Effector memory CD8-positive, alpha-beta T cell (primary cell): ENCODE data around the gene NEU2.
"Not testable (repeated sequence)": the region's sequence is repeated elsewhere in the genome, so short reads cannot be mapped to it uniquely, and the experiment has no call there.

Experiments
- ATAC-seq: fragments of 150-1000 bp; cut with Tn5 transposase; replicated peaks from 2 replicates; pipeline ENCODE4 v1.10.0; 2021; ENCODE audit warnings: mild to moderate bottlenecking, moderate library complexity
- DNase-seq, 3 experiments: peaks; one replicate each; pipeline ENCODE4 v3.0.0; 2021
- H3K27ac Mint-ChIP-seq, 2 donors: one replicate each; pipeline ENCODE4 v1.8.0; 2022; ENCODE audit warnings: mild to moderate bottlenecking in 2 of 2, mixed read lengths in 2 of 2, moderate library complexity in 2 of 2
- H3K27me3 Mint-ChIP-seq, 2 donors: one replicate each; pipeline ENCODE4 v1.8.0; 2022; ENCODE audit warnings: mixed read lengths in 2 of 2
- H3K36me3 Mint-ChIP-seq: one replicate; pipeline ENCODE4 v1.8.0; 2022; ENCODE audit warnings: mild to moderate bottlenecking, moderate library complexity, mixed read lengths; ENCODE audit not compliant: insufficient read depth
- H3K4me1 Mint-ChIP-seq, 2 donors: one replicate each; pipeline ENCODE4 v1.8.0; 2022; ENCODE audit warnings: low read depth in 2 of 2, mixed read lengths in 2 of 2
- H3K4me3 Mint-ChIP-seq, 2 donors: one replicate each; pipeline ENCODE4 v1.8.0; 2022; ENCODE audit warnings: mild to moderate bottlenecking in 2 of 2, mixed read lengths in 2 of 2, moderate library complexity in 2 of 2
- H3K9me3 Mint-ChIP-seq, 2 donors: one replicate each; pipeline ENCODE4 v1.8.0; 2022; ENCODE audit warnings: mixed read lengths in 2 of 2

Gene NEU2

DNA sequence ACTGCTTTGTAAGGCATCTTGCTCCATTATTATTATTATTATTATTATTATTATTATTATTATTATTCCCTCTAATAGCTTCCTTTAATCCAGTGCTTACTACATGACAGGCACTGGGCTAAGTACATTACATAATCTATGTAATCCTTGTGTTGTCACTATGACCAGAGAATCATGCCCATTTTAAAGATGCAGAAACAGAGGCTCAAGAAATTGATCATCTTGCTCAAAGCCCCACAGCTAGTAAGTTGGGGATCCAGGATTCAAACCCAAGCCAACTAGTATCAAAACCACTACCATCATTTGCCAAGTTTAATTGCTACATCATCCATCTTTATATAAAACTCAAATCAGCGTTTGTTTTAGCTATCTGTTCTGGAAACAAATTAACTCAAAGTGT lies 18.8 kb upstream of the NEU2 start:
- DNase-seq (no peak), ATAC-seq (no peak)
- Mint-ChIP-seq H3K4me1 (peaks cover 0 to 4% of the 10 kb centered on the region in 2 donors), H3K36me3 (no peaks in the 10 kb centered on the region), H3K9me3 (peaks cover 0 to 2% of the 10 kb centered on the region in 2 donors), H3K27ac (no peak overlapping the region), H3K4me3 (no peak overlapping the region), H3K27me3 (peaks cover 0 to 18% of the 10 kb centered on the region in 2 donors)

DNA sequence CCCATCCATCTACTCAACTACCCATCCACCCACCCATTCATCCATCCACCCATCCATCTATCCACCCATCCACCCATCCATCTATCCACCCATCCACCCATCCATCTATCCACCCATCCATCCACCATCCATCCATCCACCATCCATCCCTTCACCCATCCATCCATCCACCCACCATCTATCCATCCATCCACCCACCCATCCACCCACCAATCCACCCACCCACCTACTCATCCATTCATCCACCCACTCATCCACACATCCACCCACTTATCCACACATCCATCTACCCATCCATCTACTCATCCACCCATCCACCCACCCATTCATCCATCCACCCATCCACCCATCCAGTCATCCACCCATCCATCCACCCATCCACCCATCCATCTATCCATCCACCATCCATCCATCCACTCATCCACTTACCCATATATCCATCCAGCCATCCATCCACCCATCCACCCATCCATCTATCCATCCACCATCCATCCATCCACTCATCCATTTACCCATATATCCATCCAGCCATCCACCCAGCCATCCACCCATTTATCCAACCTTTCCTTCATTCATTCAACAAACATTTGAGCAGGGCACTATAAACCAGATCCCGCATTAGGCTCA lies 17.3 kb upstream of the NEU2 start:
- H3K27ac Mint-ChIP-seq = no peak overlapping the region

DNA sequence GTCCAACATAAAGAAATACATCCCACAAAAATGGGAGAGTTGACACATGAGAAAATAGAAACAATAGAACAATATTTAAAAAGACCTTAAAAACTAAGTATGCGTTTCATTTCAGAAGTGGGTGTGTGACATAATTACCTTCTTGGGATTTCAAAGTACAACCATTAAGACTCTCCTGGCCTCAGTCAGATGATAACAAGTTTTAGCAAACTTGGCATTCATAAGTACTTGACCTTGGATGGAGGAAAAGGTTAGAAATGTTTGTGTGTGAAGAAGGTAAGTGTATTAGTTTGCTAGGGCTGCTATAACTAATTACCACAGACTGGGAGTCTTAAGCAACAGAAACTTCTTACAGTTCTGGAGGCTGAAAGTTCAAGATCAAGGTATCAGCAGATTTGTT lies 14.5 kb upstream of the NEU2 start:
- Mint-ChIP-seq H3K9me3 (peaks cover 0 to 2% of the 10 kb centered on the region in 2 donors), H3K4me1 (no peaks in the 10 kb centered on the region), H3K27me3 (no peaks in the 10 kb centered on the region)

More for the DNA sequence above, 17.3 kb upstream of the NEU2 start:
- DNase-seq = no peak
- H3K4me3 Mint-ChIP-seq = no peak overlapping the region
- no peaks in the 10 kb centered on the region for H3K36me3 Mint-ChIP-seq
- no peak for ATAC-seq
- H3K4me1 Mint-ChIP-seq = peaks cover 0 to 3% of the 10 kb centered on the region in 2 donors
- H3K9me3 Mint-ChIP-seq = peaks cover 0 to 2% of the 10 kb centered on the region in 2 donors
- peaks cover 0 to 14% of the 10 kb centered on the region in 2 donors for H3K27me3 Mint-ChIP-seq

DNA sequence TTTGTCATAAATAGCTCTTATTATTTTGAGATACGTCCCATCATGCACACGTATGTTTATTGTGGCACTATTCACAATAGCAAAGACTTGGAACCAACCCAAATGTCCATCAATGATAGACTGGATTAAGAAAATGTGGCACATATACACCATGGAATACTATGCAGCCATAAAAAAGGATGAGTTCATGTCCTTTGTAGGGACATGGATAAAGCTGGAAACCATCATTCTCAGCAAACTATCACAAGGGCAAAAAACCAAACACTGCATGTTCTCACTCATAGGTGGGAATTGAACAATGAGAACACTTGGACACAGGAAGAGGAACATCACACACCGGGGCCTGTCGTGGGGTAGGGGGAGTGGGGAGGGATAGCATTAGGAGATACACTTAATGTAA lies 12.9 kb upstream of the NEU2 start:
- H3K4me1 Mint-ChIP-seq, DNase-seq, H3K4me3 Mint-ChIP-seq, H3K27me3 Mint-ChIP-seq, H3K27ac Mint-ChIP-seq, H3K36me3 Mint-ChIP-seq, ATAC-seq, H3K9me3 Mint-ChIP-seq: not testable (repeated sequence)

More for the DNA sequence above, 14.5 kb upstream of the NEU2 start:
- no peak overlapping the region for H3K27ac Mint-ChIP-seq
- ATAC-seq (no peak), DNase-seq (no peak)
- no peak overlapping the region for H3K4me3 Mint-ChIP-seq
- H3K36me3 Mint-ChIP-seq = no peaks in the 10 kb centered on the region

DNA sequence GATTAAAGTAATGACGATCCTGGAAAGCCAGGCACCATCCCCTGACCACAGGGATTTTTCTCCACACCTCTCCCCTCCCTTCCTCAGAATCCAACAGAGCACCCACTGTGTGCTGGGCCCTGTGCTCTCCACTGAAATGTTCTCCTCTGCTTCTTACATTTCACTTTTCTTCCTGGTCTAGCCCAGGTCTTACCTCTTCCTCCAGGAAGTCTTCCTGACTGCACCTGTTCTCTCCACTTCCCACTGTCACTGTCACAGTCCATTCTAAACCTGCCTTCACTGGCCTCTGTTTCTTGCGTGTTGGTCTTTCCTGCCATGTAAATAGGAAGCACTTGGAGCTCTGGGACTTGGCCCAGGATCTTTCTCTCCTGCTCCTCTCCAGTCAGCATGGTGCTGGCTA lies 12.0 kb upstream of the NEU2 start:
- H3K4me3 Mint-ChIP-seq = no peak overlapping the region
- no peak overlapping the region for H3K27ac Mint-ChIP-seq
- ATAC-seq = no peak
- H3K9me3 Mint-ChIP-seq = no peaks in the 10 kb centered on the region
- H3K36me3 Mint-ChIP-seq = no peaks in the 10 kb centered on the region
- no peaks in the 10 kb centered on the region for H3K27me3 Mint-ChIP-seq
- no peak for DNase-seq
- H3K4me1 Mint-ChIP-seq = no peaks in the 10 kb centered on the region

DNA sequence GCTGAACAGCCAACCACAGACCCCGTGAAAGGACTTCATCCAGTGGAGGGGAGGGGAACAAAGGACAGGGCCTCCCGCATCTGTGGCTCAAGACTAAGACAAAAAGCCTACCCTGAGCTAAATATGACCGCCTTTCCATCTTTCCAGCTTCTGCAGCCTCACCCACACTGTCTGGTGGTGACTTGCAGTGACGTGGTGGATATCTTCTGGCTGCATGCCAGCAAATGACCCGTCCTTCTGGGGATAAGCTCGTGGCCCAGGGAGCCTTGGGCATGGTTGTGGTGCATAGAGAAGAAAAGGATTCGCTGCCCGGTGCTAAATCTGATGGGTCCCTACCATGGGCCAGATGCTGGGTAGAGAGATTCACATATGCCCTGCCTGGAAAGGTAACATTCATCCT lies 10.7 kb upstream of the NEU2 start:
- ATAC-seq (no peak), DNase-seq (no peak)
- no peaks in the 10 kb centered on the region for H3K27me3 Mint-ChIP-seq
- no peak overlapping the region for H3K4me3 Mint-ChIP-seq
- no peaks in the 10 kb centered on the region for H3K4me1 Mint-ChIP-seq
- H3K9me3 Mint-ChIP-seq = no peaks in the 10 kb centered on the region
- no peaks in the 10 kb centered on the region for H3K36me3 Mint-ChIP-seq
- no peak overlapping the region for H3K27ac Mint-ChIP-seq

DNA sequence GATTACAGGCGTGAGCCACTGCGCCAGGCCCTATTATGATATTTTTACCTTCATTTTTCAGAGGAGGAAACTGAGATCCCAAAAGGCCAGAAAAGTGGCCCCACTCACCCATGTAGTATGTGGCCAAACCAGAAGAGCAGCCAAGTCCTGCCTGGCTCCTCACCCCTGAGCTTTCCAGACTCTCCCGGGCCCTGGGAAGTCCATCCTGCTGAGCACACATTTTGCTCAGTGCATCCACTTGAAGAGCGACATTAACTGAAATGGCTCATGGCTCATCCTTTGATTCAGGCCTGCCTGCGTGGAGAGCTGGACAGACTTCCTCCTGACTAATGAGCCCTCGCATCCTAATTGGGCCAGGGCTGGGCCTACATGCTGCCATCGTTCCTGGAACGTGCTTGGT lies 9.9 kb upstream of the NEU2 start:
- no peaks in the 10 kb centered on the region for H3K36me3 Mint-ChIP-seq
- H3K27ac Mint-ChIP-seq = no peak overlapping the region
- H3K4me3 Mint-ChIP-seq = no peak overlapping the region
- no peaks in the 10 kb centered on the region for H3K4me1 Mint-ChIP-seq
- no peaks in the 10 kb centered on the region for H3K27me3 Mint-ChIP-seq
- no peak for DNase-seq
- no peak for ATAC-seq
- no peaks in the 10 kb centered on the region for H3K9me3 Mint-ChIP-seq

DNA sequence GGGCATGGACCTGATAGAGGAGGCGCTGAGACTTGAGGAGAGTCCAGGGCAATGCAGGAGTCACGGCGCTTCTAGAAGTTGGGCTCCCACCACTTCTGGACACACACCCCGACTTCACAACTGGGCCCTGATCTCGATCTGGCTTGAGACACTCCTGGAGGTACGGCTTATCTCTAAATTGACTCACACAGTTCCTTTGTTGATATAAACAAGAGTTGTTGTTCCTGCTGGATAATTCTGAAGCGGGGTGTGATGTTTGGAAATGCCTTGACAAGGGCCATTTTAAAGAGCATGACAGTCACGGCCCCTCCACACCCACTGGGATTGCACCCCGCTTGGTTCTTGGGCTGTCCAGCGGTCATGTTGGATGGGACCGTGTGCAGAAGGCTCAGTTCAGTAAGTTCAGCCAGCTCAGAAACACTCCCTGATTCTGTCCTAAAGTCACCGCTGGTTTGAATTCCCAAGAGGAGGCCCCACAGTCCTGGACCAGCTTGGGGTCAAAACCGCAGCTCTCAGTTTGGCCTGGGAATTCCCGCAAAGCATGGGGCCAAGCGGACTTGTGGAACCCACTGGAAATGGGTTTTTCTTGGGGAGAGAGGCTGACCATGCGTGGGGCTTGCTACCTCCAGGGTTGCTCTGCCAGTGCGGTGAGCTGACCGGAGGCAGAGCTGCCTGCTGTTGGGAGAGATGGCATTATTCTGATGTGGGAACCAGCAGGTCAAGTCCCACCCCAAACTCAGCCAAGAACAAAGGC lies 9.3 kb upstream of the NEU2 start:
- no peak for ATAC-seq
- Mint-ChIP-seq H3K36me3 (no peaks in the 10 kb centered on the region), H3K4me3 (no peak overlapping the region), H3K27me3 (no peaks in the 10 kb centered on the region), H3K4me1 (no peaks in the 10 kb centered on the region), H3K9me3 (no peaks in the 10 kb centered on the region), H3K27ac (no peak overlapping the region)
- DNase-seq = no peak

DNA sequence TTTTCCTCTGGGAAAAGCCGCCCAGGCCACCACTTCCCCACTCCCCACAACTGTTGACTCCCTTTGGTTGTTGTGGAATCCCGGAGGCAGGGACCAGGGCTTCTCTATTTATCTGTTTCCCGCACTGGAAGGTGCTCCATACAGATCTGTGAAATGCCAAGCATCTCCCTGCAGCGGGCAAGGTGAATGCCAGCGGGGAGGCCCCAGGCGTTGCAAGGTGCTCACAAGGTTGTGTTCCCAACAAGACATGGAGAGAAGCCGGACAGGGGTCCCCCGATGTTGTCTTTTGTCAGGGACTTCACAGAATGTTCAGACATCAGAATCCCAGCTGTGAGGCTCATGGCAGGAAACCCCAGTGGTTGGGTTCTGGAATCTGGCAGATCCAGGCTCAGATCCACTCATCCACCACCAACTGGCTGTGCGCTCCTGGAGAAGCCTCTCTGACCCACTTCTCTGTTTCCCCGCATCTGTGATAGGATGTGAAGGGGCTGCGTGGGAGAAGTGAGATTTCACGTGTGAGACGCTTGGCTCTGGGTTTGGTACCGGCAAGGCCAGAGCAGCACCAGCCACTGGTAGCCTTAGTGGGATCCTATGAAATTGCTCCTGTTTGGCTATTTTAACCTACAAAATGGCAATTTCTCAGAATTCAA lies 8.6 kb upstream of the NEU2 start:
- H3K9me3 Mint-ChIP-seq = no peaks in the 10 kb centered on the region
- no peaks in the 10 kb centered on the region for H3K27me3 Mint-ChIP-seq
- H3K4me3 Mint-ChIP-seq = no peak overlapping the region
- no peak overlapping the region for H3K27ac Mint-ChIP-seq
- no peaks in the 10 kb centered on the region for H3K4me1 Mint-ChIP-seq
- ATAC-seq (no peak), DNase-seq (no peak)
- H3K36me3 Mint-ChIP-seq = no peaks in the 10 kb centered on the region

DNA sequence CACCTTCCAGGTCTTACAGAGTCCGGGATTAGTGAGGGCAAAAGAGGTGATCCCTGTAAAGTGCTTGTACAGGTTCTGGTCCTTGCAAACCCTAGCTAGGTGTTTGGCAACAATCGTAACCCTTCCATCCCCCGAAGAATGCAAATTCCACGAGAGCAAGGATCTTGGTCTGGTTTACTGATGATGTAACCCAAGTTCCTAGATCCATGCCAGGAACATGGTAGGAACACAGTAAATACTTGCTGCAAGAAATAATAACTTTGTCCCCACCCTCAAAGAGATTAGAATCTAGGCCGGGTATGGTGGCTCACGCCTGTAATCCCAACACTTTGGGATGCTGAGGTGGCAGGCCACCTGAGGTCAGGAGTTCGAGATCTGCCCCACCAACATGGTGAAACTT lies 6.8 kb upstream of the NEU2 start:
- H3K27me3 Mint-ChIP-seq = no peaks in the 10 kb centered on the region
- no peaks in the 10 kb centered on the region for H3K9me3 Mint-ChIP-seq
- ATAC-seq = no peak
- H3K36me3 Mint-ChIP-seq = no peaks in the 10 kb centered on the region
- H3K27ac Mint-ChIP-seq = no peak overlapping the region
- no peaks in the 10 kb centered on the region for H3K4me1 Mint-ChIP-seq
- DNase-seq = no peak
- no peak overlapping the region for H3K4me3 Mint-ChIP-seq

DNA sequence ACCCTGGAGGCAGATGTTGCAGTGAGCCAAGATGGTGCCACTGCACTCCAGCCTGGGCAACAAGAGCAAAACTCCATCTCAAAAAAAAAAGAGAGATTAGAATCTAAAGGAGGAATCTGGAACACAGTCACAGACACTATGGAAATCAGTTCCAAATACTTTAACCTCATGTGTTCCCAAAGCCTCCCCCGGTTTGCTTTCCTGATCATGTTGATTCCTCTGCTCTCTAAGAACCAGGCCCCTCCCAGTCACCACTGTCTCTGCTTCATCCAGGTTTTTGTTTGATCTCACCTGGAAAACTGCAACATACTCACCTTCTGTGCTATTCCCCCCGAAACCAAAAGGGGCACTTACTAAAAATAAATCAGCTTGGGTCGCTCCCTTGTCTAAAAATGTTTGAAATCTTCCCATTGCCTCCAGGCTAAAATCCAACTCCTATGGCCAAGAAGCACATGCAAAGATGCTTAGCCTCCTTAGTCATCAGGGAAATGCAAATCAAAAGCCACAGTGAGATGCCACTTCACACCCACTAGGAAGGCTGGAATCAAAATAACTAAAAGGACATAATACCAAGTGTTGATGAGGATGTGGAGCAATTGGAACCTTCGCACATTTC lies 6.2 kb upstream of the NEU2 start:
- no peak overlapping the region for H3K4me3 Mint-ChIP-seq
- no peaks in the 10 kb centered on the region for H3K36me3 Mint-ChIP-seq
- H3K4me1 Mint-ChIP-seq = no peaks in the 10 kb centered on the region
- no peak overlapping the region for H3K27ac Mint-ChIP-seq
- ATAC-seq = no peak
- no peaks in the 10 kb centered on the region for H3K9me3 Mint-ChIP-seq
- no peaks in the 10 kb centered on the region for H3K27me3 Mint-ChIP-seq
- DNase-seq = no peak

DNA sequence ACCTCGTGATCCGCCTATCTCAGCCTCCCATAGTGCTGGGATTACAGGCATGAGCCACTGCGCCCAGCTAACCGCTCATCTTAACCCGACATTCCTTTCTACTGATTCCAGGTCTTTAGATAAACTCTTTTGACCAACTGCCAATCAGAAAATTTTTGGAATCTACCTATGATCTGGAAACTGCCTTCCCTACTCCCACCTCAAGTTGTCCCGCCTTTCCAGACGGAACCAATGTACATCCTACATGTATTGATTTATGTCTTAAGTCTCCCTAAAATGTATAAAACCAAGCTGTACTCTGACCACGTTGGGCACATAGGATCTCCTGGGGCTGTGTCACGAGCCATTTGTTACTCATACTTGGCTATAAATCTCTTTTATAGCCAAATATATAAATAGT lies 3.2 kb upstream of the NEU2 start:
- ATAC-seq (no peak), DNase-seq (no peak)
- Mint-ChIP-seq H3K27ac (no peak overlapping the region), H3K36me3 (no peaks in the 10 kb centered on the region), H3K4me3 (no peak overlapping the region), H3K27me3 (no peaks in the 10 kb centered on the region), H3K9me3 (no peaks in the 10 kb centered on the region), H3K4me1 (no peaks in the 10 kb centered on the region)

DNA sequence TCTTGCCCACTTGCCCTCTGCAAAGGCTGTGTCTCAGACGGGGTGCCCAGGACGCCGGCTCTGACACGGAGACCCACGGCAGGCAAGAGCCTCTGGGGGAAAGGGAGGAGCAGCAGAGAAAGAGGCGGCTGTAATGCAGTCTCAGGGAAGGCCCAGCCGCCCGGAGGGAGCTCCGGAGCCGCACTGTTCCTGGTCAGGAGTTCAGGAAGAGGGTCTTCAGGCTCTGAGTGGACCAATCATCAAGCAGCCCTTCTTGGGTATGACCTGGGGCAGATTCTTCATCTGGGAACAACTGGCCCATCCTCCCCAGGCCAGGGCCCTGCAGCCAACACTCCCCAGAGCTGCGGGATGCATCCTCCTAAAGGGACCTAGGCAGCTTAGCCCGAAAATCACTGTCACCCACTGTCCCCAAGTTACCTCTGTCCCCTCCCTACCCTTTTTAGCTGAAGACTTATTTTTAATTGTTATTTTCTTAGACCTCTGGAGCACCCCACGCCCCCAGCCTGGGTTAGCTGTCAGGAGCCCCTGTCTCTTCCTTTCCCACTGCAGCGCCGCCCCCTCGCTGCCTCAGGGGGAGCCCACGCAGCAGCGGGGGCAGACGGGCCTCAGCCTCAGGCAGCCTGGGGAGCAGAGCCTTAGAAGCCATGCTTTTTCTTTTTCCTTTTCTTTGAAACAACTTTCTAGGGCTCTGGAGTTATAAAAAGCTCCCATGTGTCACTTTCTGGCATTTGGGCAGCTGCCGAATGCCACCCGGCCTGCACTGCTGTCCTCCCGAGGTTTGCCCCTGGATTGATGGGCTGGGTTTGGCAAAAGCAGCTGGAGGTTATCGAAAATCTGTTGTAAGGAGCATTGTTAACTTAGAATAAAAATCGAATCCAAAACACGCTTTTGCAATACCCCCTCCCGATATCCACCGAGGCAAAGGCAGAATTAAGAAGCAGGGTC lies 644 bp upstream of the NEU2 start:
- DNase-seq (no peak), ATAC-seq (no peak)
- peak overlapping the region in 1 of 2 donors; percentile 41 for H3K27ac Mint-ChIP-seq

More for the DNA sequence above, 644 bp upstream of the NEU2 start:
- no peaks in the 10 kb centered on the region for H3K9me3 Mint-ChIP-seq
- H3K36me3 Mint-ChIP-seq = no peaks in the 10 kb centered on the region
- H3K4me3 Mint-ChIP-seq = no peak overlapping the region
- no peaks in the 10 kb centered on the region for H3K4me1 Mint-ChIP-seq
- H3K27me3 Mint-ChIP-seq = no peaks in the 10 kb centered on the region
